GM19351 (cell line): ENCODE results near the gene CFAP61.
"Not testable (repeated sequence)": the region's sequence is repeated elsewhere in the genome, so short reads cannot be mapped to it uniquely, and the experiment has no call there.

Experiments used
- ATAC-seq: cut with Tn5 transposase; IDR thresholded peaks from one replicate; pipeline ENCODE4 v1.9.1; 2021; ENCODE audit warnings: mild to moderate bottlenecking, moderate library complexity; ENCODE audit not compliant: unreplicated experiment

The CFAP61 gene

DNA sequence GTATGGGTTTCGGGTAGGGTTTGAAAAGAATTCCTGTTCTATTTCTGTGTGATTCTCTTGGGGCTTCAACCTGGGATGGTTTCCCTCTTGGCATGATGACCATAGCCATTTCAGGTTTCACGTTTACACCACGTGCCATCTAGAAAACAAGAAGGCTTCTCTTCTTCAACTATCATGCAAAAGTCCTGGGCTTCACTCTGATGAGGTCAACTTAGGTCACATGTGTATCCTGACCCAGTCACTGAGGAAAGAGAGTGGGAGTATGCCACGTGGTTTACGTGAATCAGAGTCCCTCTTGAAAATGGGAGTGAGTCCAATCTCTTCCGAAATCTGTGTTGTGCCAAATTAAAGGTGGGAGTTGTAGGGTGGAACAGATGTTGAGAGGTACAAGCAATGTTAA is 174.2 kb downstream of the CFAP61 start:
- ATAC-seq = no peak

- no peak for ATAC-seq
Observed at GRCh38 chr20:20227013-20227571, 174.8 kb downstream of the CFAP61 start.

- no peak for ATAC-seq
Observed at GRCh38 chr20:20228351-20228750, 176.0 kb downstream of the CFAP61 start.

DNA sequence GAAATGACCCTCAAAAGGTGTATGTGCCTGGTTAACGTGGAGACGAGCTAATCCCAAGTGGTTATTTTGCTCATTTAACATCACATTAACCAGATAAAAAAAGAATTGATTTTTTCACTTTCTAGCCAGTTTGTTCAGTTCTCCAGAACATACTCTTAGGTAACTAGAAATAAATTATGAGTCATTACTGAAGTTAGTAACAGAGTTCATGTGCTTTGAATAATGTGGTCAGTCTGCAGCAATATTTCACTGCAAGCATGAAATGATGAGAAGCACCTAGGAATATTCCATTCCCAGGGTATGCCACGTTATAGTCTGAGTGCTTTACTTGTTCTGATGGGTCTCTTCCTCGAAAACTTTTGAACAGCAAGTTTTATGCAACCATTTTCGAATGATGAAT is 177.3 kb downstream of the CFAP61 start:
- ATAC-seq = peak; percentile 96

DNA sequence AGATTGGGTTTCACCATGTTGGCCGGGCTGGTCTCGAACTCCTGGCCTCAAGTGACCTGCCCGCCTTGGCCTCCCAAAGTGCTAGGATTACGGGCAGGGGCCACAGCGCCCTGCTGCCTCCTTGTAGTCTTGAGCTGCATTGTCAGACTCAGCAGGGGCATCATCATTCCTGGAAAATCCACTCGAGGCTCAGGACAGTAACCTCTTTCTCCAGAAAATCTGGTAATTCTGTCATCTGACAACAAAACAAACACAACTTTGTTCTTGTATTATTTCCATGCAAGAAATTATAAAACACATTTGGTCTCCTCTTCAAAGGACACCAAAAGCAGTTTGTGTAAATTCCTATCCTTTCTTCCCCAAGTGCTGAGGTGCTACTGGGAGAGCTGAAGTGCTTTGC is 178.4 kb downstream of the CFAP61 start:
- ATAC-seq = no peak

GRCh38 chr20:20231528-20232298 is 179.4 kb downstream of the CFAP61 start:
- ATAC-seq = no peak

- ATAC-seq = no peak
Observed at GRCh38 chr20:20233041-20233514, 180.7 kb downstream of the CFAP61 start.

DNA sequence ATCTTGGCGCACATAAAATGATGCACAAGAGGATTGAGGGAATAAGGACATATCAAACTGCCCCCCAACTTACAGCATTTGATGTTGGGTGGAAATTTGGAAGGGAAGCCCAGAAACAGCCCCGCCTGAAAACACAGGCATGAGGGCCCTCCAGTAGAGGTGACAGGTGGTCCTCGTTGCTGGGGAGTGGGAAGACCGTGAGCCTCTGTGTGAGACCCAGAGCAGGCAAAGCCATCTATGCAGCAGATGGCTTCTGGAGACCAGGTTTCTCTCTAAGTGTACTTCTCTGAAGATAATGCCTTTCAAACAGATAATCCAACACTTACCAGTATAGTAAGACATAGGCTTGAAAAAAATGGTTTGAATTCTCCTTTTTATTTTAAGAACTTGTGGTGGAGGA is 183.3 kb downstream of the CFAP61 start:
- ATAC-seq = no peak

DNA sequence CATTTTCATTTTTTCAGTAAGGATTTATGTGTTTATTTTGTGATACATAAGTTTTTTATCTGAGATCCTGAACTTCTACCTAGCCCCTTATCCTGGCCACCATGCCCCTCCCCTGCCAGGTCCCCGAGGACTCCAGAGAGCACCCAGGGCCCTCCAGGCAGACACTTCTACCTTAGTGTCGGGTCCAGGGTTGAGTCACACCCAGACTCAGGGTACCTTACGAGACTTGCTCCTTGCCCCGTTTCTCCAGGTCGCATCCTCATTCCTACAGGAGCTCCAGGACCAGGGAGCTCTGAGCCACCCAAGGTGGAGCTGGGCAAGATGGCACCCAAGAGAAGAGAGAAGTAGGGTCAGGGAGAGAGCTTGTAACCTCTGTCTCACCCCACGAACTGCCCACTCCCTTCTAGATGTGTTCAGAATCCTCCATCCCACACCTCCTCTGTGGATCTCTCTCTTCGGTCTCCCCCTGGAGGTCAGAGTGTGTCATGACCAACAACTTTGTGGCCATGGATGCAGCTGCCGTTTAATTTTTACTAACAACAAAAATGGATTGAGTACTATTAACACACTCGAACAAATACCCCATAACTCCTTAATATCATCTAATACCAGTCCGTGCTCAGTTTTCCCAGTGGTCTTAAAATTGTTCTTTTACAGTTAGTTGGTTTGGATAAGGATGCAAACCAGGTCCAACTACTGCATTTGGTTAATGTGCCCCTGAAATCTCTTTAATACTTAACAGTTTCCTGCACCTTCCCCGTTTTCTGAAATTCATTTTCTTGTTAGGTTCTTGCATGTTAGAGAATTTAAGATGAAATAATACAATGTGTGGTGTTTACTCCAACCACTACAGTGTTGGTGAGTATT is 185.0 kb downstream of the CFAP61 start:
- ATAC-seq = peak; percentile 75

- no peak for ATAC-seq
Observed at GRCh38 chr20:20241976-20242375, 189.6 kb downstream of the CFAP61 start.

- ATAC-seq = not testable (repeated sequence)
Observed at GRCh38 chr20:20244384-20244783, 192.1 kb downstream of the CFAP61 start.

- no peak for ATAC-seq
Observed at GRCh38 chr20:20246996-20247633, 194.8 kb downstream of the CFAP61 start.

DNA sequence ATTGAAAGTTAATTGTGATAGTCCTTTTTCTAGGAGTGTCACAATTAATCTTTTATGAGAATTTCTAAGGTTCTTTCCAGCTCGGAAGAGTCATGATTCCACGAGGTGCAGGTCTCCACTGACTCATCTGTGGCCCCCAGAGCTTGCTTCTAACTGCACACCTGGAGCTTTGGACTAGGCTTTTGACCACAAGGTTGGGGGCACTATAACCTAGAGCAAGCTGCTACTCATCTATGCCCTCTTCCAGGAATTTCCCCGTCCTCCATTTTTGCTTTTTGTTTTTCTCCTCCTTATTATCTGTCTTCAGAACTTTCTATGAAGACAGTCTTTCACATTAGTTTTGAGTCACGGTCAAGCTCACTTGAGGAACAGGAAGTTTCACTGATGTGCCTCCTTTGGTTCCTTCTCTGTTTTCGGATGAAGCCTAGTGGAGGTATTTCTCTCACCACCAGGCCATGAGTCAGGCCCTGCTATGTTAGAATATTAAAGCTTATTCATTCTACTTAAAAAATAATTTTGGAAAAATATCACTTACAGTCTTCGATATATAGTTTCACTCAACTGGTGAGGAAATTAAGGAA is 196.4 kb downstream of the CFAP61 start:
- ATAC-seq = no peak

DNA sequence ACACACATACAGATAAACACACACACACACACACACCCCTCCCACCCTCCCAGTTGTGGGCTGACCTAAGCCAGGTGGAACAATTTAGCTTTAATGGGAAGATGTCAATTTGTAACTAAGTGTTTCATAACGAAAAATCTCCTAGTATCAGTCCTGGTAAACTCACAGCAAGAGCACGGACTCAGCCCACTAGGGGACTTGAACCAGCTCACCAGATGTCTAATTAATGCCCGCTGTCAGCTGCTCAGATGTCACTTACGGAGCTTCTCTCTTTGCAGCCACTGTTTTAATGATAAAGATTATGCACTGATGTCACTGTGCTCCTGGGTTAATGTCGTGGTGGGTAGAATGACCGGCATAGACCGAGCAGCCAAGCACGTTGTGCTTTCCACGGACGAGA is 199.0 kb downstream of the CFAP61 start:
- ATAC-seq = no peak

GRCh38 chr20:20251836-20252235 is 199.5 kb downstream of the CFAP61 start:
- ATAC-seq = no peak

DNA sequence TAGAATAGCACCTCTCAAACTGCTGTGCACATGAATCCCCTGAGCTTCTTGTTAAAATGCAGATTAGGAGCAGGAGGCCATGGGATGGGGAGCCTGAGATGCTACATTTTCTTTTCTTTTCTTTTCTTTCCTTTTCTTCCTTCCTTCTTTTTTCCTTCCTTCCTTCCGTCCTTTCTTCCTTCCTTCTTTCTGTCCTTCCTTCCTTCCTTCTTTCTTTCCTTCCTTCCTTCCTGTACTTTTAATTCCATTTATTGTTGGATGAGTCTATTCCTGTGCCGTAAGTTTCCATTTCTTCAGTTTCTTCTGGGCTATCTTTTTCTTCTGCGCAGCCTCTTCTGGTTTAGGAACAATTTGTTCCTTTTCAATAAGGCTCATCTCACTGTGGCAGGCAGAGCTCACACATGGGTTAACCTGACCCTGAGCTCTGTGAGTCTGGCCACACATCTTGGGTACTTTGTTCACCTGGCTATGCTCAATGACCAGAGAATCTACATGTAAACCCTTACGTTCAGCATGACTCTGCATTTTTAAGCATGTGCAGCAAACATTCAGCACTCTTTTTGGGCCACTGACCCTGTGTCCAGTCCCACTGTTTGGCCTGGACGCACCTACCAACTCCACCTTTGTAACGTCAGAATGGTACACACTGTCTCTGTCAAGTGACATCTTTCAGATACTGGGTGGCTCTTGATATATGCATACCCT is 200.9 kb downstream of the CFAP61 start:
- no peak for ATAC-seq

GRCh38 chr20:20253744-20254330 is 201.5 kb downstream of the CFAP61 start:
- no peak for ATAC-seq

GRCh38 chr20:20255099-20255498 is 202.8 kb downstream of the CFAP61 start:
- ATAC-seq = no peak

- ATAC-seq = no peak
Observed at GRCh38 chr20:20259533-20259932, 207.2 kb downstream of the CFAP61 start.

GRCh38 chr20:20261159-20261558 is 208.8 kb downstream of the CFAP61 start:
- no peak for ATAC-seq
